Type B pancreatic cell (in vitro differentiated cells): Measurements from ENCODE around the gene RAD51B. TPM values are rescaled to one million over a fixed set of nuclear protein-coding genes. Genes with fewer than 3 reads are reported as not detected.

Source experiments
- DNase-seq: peaks from one replicate; pipeline ENCODE4 v3.0.0; 2021; ENCODE audit warnings: mixed read lengths; ENCODE audit not compliant: unreplicated experiment; ENCODE audit errors: extremely low spot score
- H3K27ac Mint-ChIP-seq: 2 replicates; pipeline ENCODE4 v1.8.0; 2021; ENCODE audit warnings: mild to moderate bottlenecking, mixed read lengths
- H3K27me3 Mint-ChIP-seq: 2 replicates; pipeline ENCODE4 v1.8.0; 2021; ENCODE audit warnings: mixed read lengths
- H3K36me3 Mint-ChIP-seq: 2 replicates; pipeline ENCODE4 v1.8.0; 2021; ENCODE audit warnings: mixed read lengths
- H3K4me1 Mint-ChIP-seq: one replicate; pipeline ENCODE4 v1.8.0; 2021; ENCODE audit warnings: mixed read lengths; ENCODE audit not compliant: unreplicated experiment
- H3K4me3 Mint-ChIP-seq: 2 replicates; pipeline ENCODE4 v1.8.0; 2021; ENCODE audit warnings: mild to moderate bottlenecking, mixed read lengths
- H3K9me3 Mint-ChIP-seq: 2 replicates; pipeline ENCODE4 v1.8.0; 2021; ENCODE audit warnings: mixed read lengths
- total RNA-seq: library from RNA; stranded (reverse); gene quantifications from 2 replicates; pipeline ENCODE4 v1.2.1, GENCODE V29; 2021; ENCODE audit warnings: low replicate concordance
- TF ChIP-seq, protein P1 (sequence below): fragments of 200-600 bp; sonication (generic); conservative IDR thresholded peaks from 2 replicates; pipeline ENCODE4 v1.5.0; 2021; ENCODE audit warnings: antibody characterized with exemption, mild to moderate bottlenecking

RAD51B gene
- total RNA-seq, 1 donor from 2014 or later = 27.3 TPM

DNA sequence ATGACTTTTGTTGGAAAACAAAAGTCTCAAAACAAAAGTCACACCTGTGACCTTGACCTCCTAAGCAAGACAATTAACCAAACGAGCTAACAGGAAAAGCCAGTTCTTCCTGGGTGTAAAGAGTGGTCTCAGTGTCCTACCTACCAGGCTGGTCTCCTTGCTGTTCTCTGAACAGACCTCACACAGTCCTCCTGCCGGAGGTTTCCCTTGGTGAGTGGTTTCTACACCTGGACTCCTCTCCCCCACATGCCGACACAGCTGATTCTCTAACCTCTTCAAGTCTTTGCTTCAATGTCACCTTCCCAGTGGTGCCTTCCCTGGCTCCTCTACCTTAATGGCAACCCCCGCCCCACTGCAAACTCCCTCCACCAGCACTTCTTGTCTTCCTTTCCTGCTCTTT is 734.7 kb downstream of the RAD51B start:
- Mint-ChIP-seq H3K4me1 (peaks cover 53% of the 10 kb centered on the region), H3K36me3 (peaks cover 18% of the 10 kb centered on the region), H3K27ac (peak overlapping the region; percentile 90), H3K9me3 (peaks cover 14% of the 10 kb centered on the region), H3K4me3 (peak overlapping the region; percentile 44), H3K27me3 (no peaks in the 10 kb centered on the region)
- DNase-seq = no peak
- TF ChIP-seq, protein P1, sequence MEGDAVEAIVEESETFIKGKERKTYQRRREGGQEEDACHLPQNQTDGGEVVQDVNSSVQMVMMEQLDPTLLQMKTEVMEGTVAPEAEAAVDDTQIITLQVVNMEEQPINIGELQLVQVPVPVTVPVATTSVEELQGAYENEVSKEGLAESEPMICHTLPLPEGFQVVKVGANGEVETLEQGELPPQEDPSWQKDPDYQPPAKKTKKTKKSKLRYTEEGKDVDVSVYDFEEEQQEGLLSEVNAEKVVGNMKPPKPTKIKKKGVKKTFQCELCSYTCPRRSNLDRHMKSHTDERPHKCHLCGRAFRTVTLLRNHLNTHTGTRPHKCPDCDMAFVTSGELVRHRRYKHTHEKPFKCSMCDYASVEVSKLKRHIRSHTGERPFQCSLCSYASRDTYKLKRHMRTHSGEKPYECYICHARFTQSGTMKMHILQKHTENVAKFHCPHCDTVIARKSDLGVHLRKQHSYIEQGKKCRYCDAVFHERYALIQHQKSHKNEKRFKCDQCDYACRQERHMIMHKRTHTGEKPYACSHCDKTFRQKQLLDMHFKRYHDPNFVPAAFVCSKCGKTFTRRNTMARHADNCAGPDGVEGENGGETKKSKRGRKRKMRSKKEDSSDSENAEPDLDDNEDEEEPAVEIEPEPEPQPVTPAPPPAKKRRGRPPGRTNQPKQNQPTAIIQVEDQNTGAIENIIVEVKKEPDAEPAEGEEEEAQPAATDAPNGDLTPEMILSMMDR = no peak

DNA sequence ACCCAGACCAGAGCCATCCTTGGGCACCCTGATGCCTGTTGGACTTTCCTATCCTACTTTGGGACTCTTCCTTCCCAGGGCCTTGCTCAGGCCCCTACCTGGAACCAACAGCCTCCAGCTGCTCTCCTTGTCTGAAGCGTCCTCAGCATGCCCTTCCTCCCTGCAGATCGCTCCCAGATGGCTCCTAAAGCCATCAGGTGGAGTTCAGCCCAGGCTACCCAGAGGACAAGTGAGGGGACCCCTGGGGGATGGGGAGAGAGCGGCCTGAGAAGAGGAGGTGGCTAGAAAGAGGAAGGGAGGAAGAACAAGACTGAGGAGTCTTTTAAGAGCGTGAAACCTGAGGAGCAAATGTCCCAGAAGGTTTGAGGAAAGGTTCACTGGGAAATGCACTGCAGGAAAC is 736.7 kb downstream of the RAD51B start:
- DNase-seq = no peak
- peaks cover 12% of the 10 kb centered on the region for H3K9me3 Mint-ChIP-seq

DNA sequence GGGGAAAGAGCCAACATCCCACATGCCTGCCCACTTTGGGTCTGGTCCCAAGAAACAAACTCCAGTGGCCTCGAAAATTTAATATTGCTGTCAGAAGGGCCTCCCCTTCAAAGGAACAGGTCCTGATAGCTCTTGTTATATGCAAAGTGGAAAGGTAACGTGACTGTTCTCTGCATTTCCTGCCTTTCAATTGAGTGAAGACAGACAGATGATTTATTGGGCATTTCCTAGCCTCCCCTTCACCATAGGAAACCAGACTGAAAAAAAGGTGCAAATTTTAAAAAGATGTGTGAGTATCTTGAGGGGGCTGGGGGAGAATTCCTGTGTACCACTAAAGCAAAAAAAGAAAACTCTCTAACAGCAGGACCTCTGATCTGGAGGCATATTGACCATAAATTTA is 738.1 kb downstream of the RAD51B start:
- DNase-seq = no peak

More for the DNA sequence above, 736.7 kb downstream of the RAD51B start:
- peaks cover 26% of the 10 kb centered on the region for H3K36me3 Mint-ChIP-seq
- H3K27ac Mint-ChIP-seq = peak overlapping the region; percentile 90
- no peaks in the 10 kb centered on the region for H3K27me3 Mint-ChIP-seq
- H3K4me3 Mint-ChIP-seq = no peak overlapping the region
- peaks cover 40% of the 10 kb centered on the region for H3K4me1 Mint-ChIP-seq
- TF ChIP-seq, protein P1 = no peak

DNA sequence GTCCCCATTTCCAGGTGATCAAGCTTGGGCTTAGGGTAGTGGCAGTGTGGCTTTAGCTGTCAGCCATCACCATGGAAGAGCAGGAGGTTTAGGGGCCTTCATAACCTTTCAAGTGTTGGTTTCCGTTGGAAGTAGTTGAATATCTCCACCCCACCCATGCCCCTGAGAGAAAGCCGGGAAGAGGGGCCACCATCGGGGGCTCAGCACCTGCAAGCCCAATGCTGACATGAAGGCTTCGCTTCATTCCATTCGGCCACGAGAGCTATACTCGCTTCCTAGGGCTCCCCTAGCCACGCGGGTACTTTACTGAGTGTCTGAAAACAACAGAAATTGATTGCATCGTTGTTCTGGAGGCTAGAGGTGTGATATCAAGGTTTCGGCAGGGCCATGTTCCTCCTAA is 738.5 kb downstream of the RAD51B start:
- peaks cover 12% of the 10 kb centered on the region for H3K9me3 Mint-ChIP-seq
- H3K27ac Mint-ChIP-seq = no peak overlapping the region
- no peak for DNase-seq
- H3K27me3 Mint-ChIP-seq = no peaks in the 10 kb centered on the region
- TF ChIP-seq, protein P1 = no peak
- H3K4me3 Mint-ChIP-seq = peak overlapping the region; percentile 32
- peaks cover 48% of the 10 kb centered on the region for H3K4me1 Mint-ChIP-seq
- H3K36me3 Mint-ChIP-seq = peaks cover 26% of the 10 kb centered on the region

More for the DNA sequence above, 738.1 kb downstream of the RAD51B start:
- Mint-ChIP-seq H3K36me3 (peaks cover 26% of the 10 kb centered on the region), H3K4me3 (peak overlapping the region; percentile 32), H3K27ac (peak overlapping the region; percentile 75), H3K9me3 (peaks cover 12% of the 10 kb centered on the region), H3K4me1 (peaks cover 46% of the 10 kb centered on the region), H3K27me3 (no peaks in the 10 kb centered on the region)
- TF ChIP-seq, protein P1 = no peak

DNA sequence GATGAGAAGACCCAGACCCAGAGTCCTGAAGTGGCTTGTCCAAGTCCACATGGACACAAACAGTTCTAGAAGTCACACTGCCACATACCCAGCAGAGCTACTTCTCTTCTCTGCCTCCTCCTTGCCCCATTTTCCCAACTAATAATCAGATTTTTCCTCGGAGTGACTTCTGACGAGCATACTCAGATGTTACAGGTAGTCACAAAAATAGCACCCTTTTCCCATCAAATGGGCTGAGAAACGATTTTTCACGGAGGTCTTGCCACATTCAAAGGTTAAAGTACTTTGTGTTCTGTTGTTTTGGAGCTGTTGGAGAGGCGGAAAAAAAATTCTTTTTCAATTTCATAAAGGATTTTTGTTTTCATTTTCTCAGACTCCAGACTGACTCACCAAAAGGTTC is 740.4 kb downstream of the RAD51B start:
- DNase-seq = no peak
- TF ChIP-seq, protein P1 = no peak
- H3K27me3 Mint-ChIP-seq = no peaks in the 10 kb centered on the region
- no peak overlapping the region for H3K27ac Mint-ChIP-seq
- H3K4me3 Mint-ChIP-seq = no peak overlapping the region
- H3K9me3 Mint-ChIP-seq = peaks cover 12% of the 10 kb centered on the region
- peaks cover 22% of the 10 kb centered on the region for H3K36me3 Mint-ChIP-seq
- H3K4me1 Mint-ChIP-seq = peaks cover 56% of the 10 kb centered on the region

DNA sequence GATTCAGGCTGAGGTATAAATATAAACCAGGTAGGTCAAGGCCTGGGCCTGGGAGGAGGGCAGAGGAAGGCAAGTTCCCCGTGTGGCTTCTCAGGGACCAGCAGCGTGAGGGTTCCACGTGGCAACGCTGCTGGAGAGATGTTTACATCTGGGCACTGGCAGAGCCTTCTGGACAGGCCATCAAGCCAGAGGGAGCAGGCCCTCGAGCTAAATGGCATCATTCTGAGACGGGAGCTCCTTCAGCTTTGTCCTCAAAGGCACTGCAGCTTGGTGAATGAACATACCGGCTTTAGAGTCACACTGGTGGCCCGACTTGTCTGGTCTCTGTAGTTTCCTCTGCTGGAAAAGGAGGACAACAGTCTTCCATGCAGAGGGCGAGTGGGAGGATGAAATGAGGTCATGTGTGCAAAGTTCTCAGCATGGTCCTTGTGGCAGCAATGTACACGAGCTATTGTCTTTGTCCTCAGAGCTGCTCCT is 742.0 kb downstream of the RAD51B start:
- H3K4me3 Mint-ChIP-seq = no peak overlapping the region
- H3K36me3 Mint-ChIP-seq = peaks cover 18% of the 10 kb centered on the region
- peaks cover 12% of the 10 kb centered on the region for H3K9me3 Mint-ChIP-seq
- no peak for DNase-seq
- H3K27me3 Mint-ChIP-seq = no peaks in the 10 kb centered on the region
- peaks cover 62% of the 10 kb centered on the region for H3K4me1 Mint-ChIP-seq
- H3K27ac Mint-ChIP-seq = peak overlapping the region; percentile 80
- TF ChIP-seq, protein P1 = no peak
